GM19438 (cell line): ENCODE data around the gene RPA3.
"Not testable (repeated sequence)": the region's sequence is repeated elsewhere in the genome, so short reads cannot be mapped to it uniquely, and the experiment has no call there.

Source experiments
- ATAC-seq: cut with Tn5 transposase; IDR thresholded peaks from one replicate; pipeline ENCODE4 v1.9.1; 2021; ENCODE audit warnings: low read depth; ENCODE audit not compliant: unreplicated experiment

RPA3 gene

GRCh38 chr7:7696458-7697119 lies 21.8 kb downstream of the RPA3 start:
- ATAC-seq = no peak

- no peak for ATAC-seq
Observed at GRCh38 chr7:7695111-7695817, 23.1 kb downstream of the RPA3 start.

GRCh38 chr7:7694542-7694941 lies 23.9 kb downstream of the RPA3 start:
- no peak for ATAC-seq

GRCh38 chr7:7693881-7694280 lies 24.5 kb downstream of the RPA3 start:
- ATAC-seq = no peak

- no peak for ATAC-seq
Observed at GRCh38 chr7:7688956-7689355, 29.5 kb downstream of the RPA3 start.

- ATAC-seq = no peak
Observed at GRCh38 chr7:7688310-7688709, 30.1 kb downstream of the RPA3 start.

- no peak for ATAC-seq
Observed at GRCh38 chr7:7687800-7688199, 30.6 kb downstream of the RPA3 start.

- ATAC-seq = no peak
Observed at GRCh38 chr7:7686811-7687508, 31.4 kb downstream of the RPA3 start.

- ATAC-seq = no peak
Observed at GRCh38 chr7:7682861-7683260, 35.5 kb downstream of the RPA3 start.

- no peak for ATAC-seq
Observed at GRCh38 chr7:7681936-7682329, 36.5 kb downstream of the RPA3 start.

- peak; percentile 89 for ATAC-seq
Observed at GRCh38 chr7:7681191-7681935, 37.0 kb downstream of the RPA3 start.

GRCh38 chr7:7679640-7680039 lies 38.8 kb downstream of the RPA3 start:
- ATAC-seq = not testable (repeated sequence)

- no peak for ATAC-seq
Observed at GRCh38 chr7:7675686-7676085, 42.7 kb downstream of the RPA3 start.

- no peak for ATAC-seq
Observed at GRCh38 chr7:7673240-7673550, 45.2 kb downstream of the RPA3 start.

GRCh38 chr7:7672545-7673239 lies 45.7 kb downstream of the RPA3 start:
- no peak for ATAC-seq

- no peak for ATAC-seq
Observed at GRCh38 chr7:7671361-7671760, 47.0 kb downstream of the RPA3 start.

GRCh38 chr7:7670490-7670889 lies 47.9 kb downstream of the RPA3 start:
- no peak for ATAC-seq

GRCh38 chr7:7668706-7669105 lies 49.7 kb downstream of the RPA3 start:
- no peak for ATAC-seq

GRCh38 chr7:7667187-7667586 lies 51.2 kb downstream of the RPA3 start:
- no peak for ATAC-seq

- no peak for ATAC-seq
Observed at GRCh38 chr7:7665031-7665430, 53.4 kb downstream of the RPA3 start.

GRCh38 chr7:7664291-7664690 lies 54.1 kb downstream of the RPA3 start:
- ATAC-seq = no peak
